GM12864 (cell line): Measurements from ENCODE around the gene HDAC11.
A peak's percentile ranks its signal among the peaks of the same experiment; 100 is the strongest.

Source experiments
- DNase-seq: peaks from one replicate; pipeline ENCODE4 v3.0.0-alpha.2; 2011; ENCODE audit warnings: low read depth
- H3K4me3 ChIP-seq: 2 replicates; pipeline ENCODE4 v1.5.1; 2011; ENCODE audit warnings: mild to moderate bottlenecking, low read depth, low read length, control low read depth
- TF ChIP-seq, protein P1 (sequence below): IDR thresholded peaks from 2 replicates; pipeline ENCODE4 v1.5.1; 2011; ENCODE audit warnings: low read depth, mild to moderate bottlenecking, moderate library complexity, low read length, control low read depth, inconsistent platforms; ENCODE audit errors: missing control alignments

HDAC11 gene

DNA sequence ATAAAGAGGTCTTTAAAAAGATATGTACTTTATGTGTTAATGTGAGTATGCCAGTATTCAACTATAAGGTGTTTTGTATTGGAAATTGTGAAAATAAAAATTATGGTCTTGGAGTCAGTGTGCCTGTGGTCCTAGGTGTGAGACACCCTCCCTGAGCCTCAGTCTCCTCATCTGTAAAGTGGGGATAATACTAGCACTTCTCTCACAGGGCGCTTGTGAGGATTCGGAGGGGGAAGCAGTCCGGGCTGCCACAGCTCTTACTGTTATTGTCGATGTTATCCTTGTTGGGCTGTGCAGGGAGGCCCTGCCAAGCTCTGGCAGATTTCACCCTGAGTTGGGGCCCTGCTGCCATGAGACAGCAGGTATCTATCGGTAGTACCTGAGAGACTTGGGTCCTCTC lies 42.1 kb downstream of the HDAC11 start:
- TF ChIP-seq, protein P1, sequence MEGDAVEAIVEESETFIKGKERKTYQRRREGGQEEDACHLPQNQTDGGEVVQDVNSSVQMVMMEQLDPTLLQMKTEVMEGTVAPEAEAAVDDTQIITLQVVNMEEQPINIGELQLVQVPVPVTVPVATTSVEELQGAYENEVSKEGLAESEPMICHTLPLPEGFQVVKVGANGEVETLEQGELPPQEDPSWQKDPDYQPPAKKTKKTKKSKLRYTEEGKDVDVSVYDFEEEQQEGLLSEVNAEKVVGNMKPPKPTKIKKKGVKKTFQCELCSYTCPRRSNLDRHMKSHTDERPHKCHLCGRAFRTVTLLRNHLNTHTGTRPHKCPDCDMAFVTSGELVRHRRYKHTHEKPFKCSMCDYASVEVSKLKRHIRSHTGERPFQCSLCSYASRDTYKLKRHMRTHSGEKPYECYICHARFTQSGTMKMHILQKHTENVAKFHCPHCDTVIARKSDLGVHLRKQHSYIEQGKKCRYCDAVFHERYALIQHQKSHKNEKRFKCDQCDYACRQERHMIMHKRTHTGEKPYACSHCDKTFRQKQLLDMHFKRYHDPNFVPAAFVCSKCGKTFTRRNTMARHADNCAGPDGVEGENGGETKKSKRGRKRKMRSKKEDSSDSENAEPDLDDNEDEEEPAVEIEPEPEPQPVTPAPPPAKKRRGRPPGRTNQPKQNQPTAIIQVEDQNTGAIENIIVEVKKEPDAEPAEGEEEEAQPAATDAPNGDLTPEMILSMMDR: no peak
- no peak overlapping the region for H3K4me3 ChIP-seq
- no peak for DNase-seq

DNA sequence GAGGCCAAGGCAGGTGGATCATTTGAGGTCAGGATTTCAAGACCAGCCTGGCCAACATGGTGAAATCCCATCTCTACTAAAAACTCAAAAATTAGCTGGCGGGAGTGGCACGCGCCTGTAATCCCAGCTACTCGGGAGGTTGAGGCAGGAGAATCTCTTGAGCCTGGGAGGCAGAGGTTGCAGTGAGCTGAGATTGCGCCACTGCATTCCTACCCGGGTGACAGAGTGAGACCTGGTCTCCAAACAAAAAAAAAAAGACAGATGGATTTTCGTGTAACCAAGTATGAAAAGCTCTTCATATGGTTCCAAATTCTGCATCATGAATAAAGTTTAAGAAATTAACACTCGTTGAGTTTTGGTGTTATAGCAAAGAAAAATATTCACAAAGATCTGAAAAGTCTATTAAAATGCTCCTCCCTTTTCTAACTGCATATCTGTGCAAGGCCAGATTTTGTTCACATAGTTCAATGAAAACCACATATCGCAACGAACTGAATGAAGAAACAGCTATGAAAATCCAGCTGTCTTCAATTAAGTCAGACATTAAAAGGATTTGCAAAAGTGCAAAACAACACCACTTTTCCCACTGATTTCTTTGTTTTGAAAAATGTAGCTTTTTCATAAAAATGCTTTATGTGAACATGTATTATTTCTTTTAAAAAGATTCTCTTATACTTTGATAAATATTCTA lies 45.0 kb downstream of the HDAC11 start:
- TF ChIP-seq, protein P1: no peak
- H3K4me3 ChIP-seq: no peak overlapping the region
- no peak for DNase-seq

DNA sequence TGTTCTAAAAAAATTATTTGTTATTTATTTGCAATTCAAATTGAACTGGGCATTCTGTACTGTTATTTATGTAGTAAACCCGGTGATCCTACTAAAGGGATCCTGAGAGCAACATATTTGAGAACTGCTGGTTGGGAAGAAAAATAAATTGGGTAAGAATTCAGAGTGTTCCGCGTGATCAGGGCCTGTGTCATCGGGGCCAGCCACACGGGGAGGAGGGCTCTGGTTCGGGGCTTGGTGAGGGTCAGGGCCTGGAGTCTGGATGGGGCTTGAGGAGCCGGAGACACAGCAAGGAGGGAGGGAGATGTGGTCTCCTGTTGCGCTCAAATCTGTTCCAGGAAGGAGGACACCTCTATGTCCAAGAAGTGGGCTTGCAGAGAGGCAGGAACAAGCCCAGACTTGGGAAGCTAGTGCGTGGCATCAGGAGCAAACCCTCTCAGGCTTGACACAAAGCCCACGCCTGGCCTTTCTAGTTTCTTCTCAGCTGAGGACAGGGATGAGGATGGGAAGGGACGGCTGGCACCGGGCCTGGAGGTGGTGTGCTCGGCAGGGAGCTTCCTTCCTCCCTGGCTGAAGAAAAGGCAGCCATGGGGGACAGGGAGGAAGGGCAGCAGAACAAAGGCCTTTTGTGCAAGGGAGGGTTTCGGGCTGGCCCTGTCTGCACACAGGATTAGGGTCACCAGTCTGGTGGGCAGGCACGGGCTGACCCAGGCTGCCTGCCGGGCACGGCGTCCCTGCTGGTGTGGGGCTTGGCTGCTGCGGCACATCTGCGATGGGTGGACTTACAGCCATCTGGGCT lies 45.9 kb downstream of the HDAC11 start:
- no peak overlapping the region for H3K4me3 ChIP-seq
- no peak for DNase-seq
- TF ChIP-seq, protein P1: no peak

DNA sequence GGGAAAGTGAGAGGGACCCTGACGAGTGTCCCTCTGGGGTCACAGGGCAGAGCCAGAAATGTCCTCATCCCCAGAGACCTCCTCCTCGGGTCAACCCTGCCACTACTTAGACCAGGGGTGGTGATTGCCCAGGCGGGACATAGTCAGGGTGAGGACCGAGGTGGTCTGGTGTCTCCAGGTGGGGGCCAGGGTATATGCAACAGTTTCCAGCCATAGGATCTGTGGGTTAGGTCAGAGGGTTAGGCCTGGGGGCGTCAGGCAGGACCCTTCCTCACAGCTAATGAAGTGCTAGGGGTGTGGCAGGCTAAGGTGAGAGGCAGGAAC lies 46.5 kb downstream of the HDAC11 start:
- no peak overlapping the region for H3K4me3 ChIP-seq
- no peak for DNase-seq
- TF ChIP-seq, protein P1: no peak

DNA sequence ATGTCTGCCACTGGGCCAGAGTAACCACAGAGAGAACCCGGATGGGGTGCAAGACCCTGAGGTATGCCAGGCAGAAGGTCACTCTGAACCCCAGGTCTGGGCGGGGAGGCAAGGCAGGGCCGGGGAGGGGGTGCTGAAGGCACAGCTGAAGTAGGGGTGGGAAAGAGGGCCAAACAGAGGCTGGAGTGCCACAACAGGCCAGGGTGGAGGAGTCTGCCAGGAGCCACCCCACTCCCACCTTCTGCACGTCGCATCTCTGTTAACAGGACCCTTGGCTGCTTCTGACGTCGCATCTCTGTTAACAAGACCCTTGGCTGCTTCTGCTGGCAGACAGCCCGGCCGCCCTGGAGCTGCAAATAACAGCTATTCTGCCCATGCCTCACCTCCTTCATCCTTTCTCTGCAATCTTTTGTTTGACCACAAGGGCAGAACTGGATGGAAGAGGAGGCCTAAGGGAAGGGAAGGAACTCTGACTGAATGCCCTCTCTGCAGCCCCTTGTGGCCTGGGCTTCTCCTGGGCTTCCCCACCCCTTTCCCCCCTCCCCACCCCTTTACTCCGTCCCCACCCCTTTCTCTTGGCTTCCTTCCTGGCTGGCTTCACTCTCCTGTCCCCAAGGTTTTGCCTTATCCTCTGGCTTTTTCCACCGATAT lies 48.2 kb downstream of the HDAC11 start:
- TF ChIP-seq, protein P1: peak; percentile 7
- no peak for DNase-seq
- no peak overlapping the region for H3K4me3 ChIP-seq

DNA sequence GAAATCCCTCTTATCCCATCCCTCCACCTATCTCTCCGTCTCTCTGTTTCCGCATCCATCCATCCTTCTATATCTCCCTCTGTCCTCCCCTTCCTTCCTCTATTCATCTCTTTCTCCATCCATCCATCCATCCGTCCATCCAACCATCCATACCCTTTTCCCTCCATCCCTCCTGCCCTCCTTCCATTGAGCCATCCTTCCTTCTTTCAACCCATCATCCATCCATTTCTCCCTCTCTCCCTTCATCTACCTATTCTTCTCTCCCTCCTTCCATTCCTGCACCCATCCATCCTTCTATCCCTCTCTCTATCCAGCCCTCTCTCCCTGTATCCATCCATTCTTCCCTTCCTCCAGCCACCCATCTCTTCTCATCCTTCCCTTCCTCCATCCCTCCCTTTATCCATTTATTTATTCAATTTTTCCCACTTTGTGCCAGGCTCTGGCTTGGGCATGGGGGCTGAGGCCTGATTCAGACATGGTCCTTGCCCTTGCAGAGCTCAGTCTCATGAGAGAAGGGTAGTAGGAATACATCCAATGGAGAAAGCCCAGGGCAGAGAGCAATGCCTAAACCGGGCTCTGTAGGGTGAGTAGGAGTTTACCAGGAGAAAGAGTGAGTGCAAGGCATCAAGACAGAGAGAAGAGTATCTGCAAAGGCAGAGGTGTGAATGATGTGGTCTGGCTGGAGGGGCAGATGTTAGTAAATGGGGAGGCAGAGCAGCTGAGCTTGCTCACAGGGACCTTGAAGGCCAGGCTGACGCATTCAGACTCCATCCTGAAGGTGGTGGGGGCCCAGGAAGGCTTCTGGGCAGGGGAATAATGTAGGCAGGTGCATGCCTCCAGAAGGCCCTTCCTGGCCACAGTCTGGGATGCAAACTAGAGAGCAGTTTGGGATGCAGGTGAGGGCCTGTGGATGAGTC lies 49.3 kb downstream of the HDAC11 start:
- no peak overlapping the region for H3K4me3 ChIP-seq
- no peak for DNase-seq
- TF ChIP-seq, protein P1: no peak
